ENCODE data around the gene PKD2L2.

GRCh38 chr5:137921931-137922330, 32.7 kb downstream of the PKD2L2 start:
- TF ChIP-seq CTCF (IDR thresholded peaks at IDR 0.05 in 2 of 3, conservative IDR thresholded peaks at IDR 0.05 in 1 of 3; ENCODE audit: insufficient read depth in 2 of 3, low read depth in 1 of 3, low read length in 3 of 3) (no peak), PCBP2 (IDR thresholded peaks at IDR 0.05; ENCODE audit: low read depth, low read length, poor library complexity, severe bottlenecking) (no peak), USF1 (CRISPR knock-in tag; IDR thresholded peaks at IDR 0.05) (no peak), POLR2AphosphoS5 (IDR thresholded peaks at IDR 0.05; ENCODE audit: control insufficient read depth, insufficient read depth, low read depth, low read length) (no peak), NFIC (IDR thresholded peaks at IDR 0.05) (no peak), EZH2 (IDR thresholded peaks at IDR 0.05; ENCODE audit: borderline replicate concordance, low read depth, low read length) (no peak), SREBF2 (CRISPR knock-in tag; IDR thresholded peaks at IDR 0.05) (no peak)
